HG02938 (cell line): ENCODE data around the gene MRPS23.

Experiments used
- ATAC-seq: cut with Tn5 transposase; IDR thresholded peaks from one replicate; pipeline ENCODE4 v1.9.1; 2021; ENCODE audit warnings: mild to moderate bottlenecking, moderate library complexity; ENCODE audit not compliant: unreplicated experiment

The MRPS23 gene

DNA sequence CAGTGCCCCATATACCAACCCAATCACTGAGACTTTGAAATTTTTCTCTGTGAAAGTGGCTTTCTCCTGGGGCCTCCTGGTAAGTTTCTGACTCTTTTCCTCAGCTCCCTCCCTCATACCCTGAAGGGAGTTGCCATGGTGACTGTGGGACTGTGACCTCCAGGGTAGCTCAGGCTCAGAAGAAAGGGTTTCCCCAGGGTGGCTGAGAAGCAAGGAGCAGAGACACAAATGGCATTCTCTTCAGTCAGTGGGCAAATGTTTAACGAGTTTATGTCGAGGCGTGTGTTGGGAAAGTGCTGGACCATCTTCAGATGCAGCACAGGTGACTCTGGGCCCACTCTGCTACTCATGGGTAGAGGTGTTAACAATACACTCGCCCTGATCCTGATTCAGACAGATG is 46.8 kb downstream of the MRPS23 start:
- no peak for ATAC-seq

DNA sequence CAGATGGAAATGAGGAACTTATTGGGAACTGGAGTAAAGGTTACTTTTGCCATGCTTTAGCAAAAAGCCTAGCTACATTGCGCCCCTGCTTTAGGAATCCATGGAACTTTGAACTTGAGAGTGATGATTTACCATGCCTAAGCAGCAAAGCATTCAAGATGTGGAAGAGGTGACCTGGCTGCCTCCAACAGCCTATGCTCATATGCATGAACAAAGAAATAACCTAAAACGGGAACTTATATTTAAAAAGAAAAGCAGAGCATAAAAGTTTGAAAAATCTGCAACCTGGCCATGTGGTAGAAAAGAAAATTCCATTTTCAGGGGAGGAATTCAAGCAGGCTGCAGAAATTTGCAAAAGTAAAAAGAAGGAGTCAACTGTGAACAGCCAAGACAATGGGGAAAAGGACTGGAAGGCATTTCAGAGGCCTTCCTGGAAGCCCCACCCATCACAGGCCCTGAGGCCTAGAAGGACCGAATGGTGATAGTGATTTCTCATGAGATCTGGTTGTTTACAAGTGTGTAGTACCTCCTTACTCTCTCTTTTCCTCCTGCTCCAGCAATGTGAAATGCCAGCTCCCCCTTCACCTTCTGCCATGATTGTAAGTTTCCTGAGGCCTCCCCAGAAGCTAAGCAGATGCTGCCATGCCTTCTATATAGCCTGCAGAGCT is 48.7 kb downstream of the MRPS23 start:
- ATAC-seq, result no peak

DNA sequence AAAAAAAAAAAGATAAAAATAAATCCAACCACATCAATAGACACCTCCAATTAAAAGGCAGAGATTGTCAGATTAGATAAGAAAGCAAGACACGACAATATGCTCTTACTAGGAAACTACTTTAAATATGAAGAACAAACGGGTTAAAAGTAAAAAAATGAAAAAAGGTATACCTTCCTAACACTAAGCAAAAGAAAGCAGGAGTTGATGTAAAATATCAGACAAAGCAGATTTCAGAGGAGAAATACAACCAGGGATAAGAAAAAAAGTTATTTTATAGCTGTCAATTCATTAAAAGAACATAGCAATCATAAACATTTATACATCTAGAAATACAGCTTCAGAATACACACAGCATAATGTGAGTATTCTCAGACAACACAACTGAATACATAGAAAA is 55.0 kb downstream of the MRPS23 start:
- ATAC-seq, result no peak

DNA sequence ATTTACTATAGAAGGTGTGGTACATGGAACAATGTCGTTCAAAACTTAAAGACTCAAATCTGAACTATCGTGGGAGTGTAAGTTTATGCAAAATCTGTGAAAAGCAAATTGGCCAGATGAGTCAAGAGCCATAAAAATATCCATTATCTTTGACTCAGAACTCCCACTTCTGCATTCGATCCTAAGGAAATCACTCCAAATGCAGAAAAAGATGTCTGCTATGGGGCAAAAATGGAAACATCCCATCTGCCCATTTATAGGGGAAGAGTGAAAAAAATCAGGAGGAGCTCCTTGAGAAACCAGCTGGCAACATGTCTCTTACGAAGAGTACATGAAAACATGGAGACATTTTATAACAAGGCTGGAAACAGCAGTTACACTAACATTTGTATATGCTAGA is 61.1 kb downstream of the MRPS23 start:
- no peak for ATAC-seq

DNA sequence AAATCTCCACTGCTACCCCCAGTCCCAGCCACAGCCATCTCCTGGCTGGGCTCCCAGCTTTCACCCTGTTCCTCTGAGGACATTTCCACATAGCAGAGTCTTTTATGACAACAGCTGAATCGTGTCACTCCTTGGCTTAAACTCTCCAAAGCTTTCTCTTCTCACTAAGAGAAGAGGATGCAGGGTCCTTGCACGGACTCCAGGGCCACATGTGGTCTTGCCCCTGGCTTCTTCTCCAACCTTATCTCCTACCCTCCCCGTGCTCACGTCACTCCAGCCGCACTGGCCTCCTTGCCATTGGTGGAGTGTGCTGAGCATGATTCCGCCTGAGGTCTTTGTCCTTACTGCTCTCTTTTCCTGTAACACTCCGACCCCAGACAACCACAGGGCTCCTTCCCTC is 64.8 kb downstream of the MRPS23 start:
- ATAC-seq, result no peak
